AG04449 (cell line): ENCODE measurements around the gene SH3PXD2A.

Experiments used
- CTCF ChIA-PET: fragments of 350-600 bp; formaldehyde crosslinking; extraction: SDS; loops from one replicate; lab custom pipeline; 2021; ENCODE audit warnings: antibody characterized with exemption; lab: Yijun Ruan, JAX
- POLR2A ChIA-PET: fragments of 400-600, 350-600 bp; formaldehyde crosslinking; extraction: SDS; loops from one replicate; lab custom pipeline; 2020; ENCODE audit warnings: antibody characterized with exemption, inconsistent platforms; lab: Yijun Ruan, JAX
- DNase-seq: peaks from one replicate; pipeline ENCODE4 v3.0.0-alpha.2; 2010; ENCODE audit warnings: low read depth, low spot score
- H3K4me3 ChIP-seq: 2 replicates; pipeline ENCODE4 v1.5.1; 2011; ENCODE audit warnings: low read depth, mild to moderate bottlenecking, control low read depth, low read length
- CTCF ChIP-seq: IDR thresholded peaks from one replicate; pipeline ENCODE4 v1.5.1; 2011; ENCODE audit warnings: mild to moderate bottlenecking, moderate library complexity, low read length, control low read depth, inconsistent platforms; ENCODE audit not compliant: insufficient read depth; ENCODE audit errors: missing control alignments

SH3PXD2A gene

GRCh38 chr10:103708627-103709288 is 146.6 kb downstream of the SH3PXD2A start:
- POLR2A ChIA-PET, result interaction anchor here (1.4 kb wide), 1 partner anchor 12 kb away, joined by 4 read pairs; no protein-coding TSS in a partner anchor
- H3K4me3 ChIP-seq, result no peak overlapping the region
- CTCF ChIA-PET, result interaction anchor here (0.7 to 21.6 kb wide), 13 partner anchors 12 to 186 kb away, joined by 3 to 552 read pairs (median 6); partner anchors contain the start of gene SH3PXD2A
- no peak for TF ChIP-seq CTCF
- DNase-seq, result no peak

- DNase-seq, result no peak
- H3K4me3 ChIP-seq, result no peak overlapping the region
- ChIA-PET POLR2A (interaction anchor here (1.4 kb wide), 1 partner anchor 11 kb away, joined by 4 read pairs; no protein-coding TSS in a partner anchor), CTCF (interaction anchor here (0.8 to 21.6 kb wide), 11 partner anchors 11 to 220 kb away, joined by 3 to 552 read pairs (median 4); partner anchors contain the start of gene SH3PXD2A)
- no peak for TF ChIP-seq CTCF
Observed at GRCh38 chr10:103707956-103708626, 147.3 kb downstream of the SH3PXD2A start.

GRCh38 chr10:103706762-103707161 is 148.6 kb downstream of the SH3PXD2A start:
- POLR2A ChIA-PET, result no interaction called here
- H3K4me3 ChIP-seq, result no peak overlapping the region
- no peak for DNase-seq
- no peak for TF ChIP-seq CTCF
- CTCF ChIA-PET, result interaction anchor here (0.8 to 21.6 kb wide), 7 partner anchors 8 to 177 kb away, joined by 3 to 552 read pairs (median 20); partner anchors contain the start of gene SH3PXD2A

- ChIA-PET POLR2A (no interaction called here), CTCF (interaction anchor here (0.8 to 21.6 kb wide), 10 partner anchors 6 to 178 kb away, joined by 3 to 552 read pairs (median 8); partner anchors contain the start of gene SH3PXD2A)
- no peak for DNase-seq
- H3K4me3 ChIP-seq, result no peak overlapping the region
- TF ChIP-seq CTCF, result no peak
Observed at GRCh38 chr10:103706047-103706446, 149.3 kb downstream of the SH3PXD2A start.

- no peak for DNase-seq
Observed at GRCh38 chr10:103703941-103704919, 151.1 kb downstream of the SH3PXD2A start.

More at GRCh38 chr10:103703941-103704919, 151.1 kb downstream of the SH3PXD2A start:
- no peak for TF ChIP-seq CTCF
- POLR2A ChIA-PET, result no interaction called here
- H3K4me3 ChIP-seq, result no peak overlapping the region
- CTCF ChIA-PET, result interaction anchor here (1.0 to 21.6 kb wide), 7 partner anchors 7 to 180 kb away, joined by 3 to 552 read pairs (median 29); partner anchors contain the start of gene SH3PXD2A
